K562 (cell line): ENCODE results near the gene SYNRG. TPM values are rescaled to one million over a fixed set of nuclear protein-coding genes. Genes with fewer than 3 reads are reported as not detected.

Experiments
- ATAC-seq: fragments of 200-7000 bp; cut with Tn5 transposase; 3 replicates; pipeline ENCODE4 v1.9.1; 2020; ENCODE audit warnings: moderate library complexity
- BruUV-seq: library from RNA; stranded (reverse); fragments of 400-500 nt; replicated peaks from 2 replicates; lab custom pipeline; 2021; lab: Mats Ljungman, UMichigan
- CTCF ChIA-PET: fragments of 300-600 bp; formaldehyde crosslinking; extraction: SDS; loops from one replicate; lab custom pipeline; 2021; ENCODE audit warnings: low intra/inter-chr PET ratio; lab: Yijun Ruan, JAX
- POLR2A ChIA-PET: fragments of 300-600, 350-650 bp; sonication (Branson Sonifier 250); formaldehyde crosslinking; extraction: SDS; loops from one replicate; lab custom pipeline; 2021; ENCODE audit warnings: antibody characterized with exemption, inconsistent platforms; lab: Yijun Ruan, JAX
- DNase-seq, 4 experiments: peaks; one replicate each; pipeline versions ENCODE4 v3.0.0 to v3.0.0-alpha.2; 2011 to 2018; ENCODE audit warnings: low spot score in 3 of 4, mixed read lengths in 3 of 4; ENCODE audit errors: extremely low read depth in 1 of 4
- FAIRE-seq: peaks from 2 replicates; lab custom pipeline; 2011; peaks lifted over from hg19 to GRCh38; lab: Jason Lieb, UNC
- H2AFZ ChIP-seq: 2 replicates; pipeline ENCODE4 v1.6.0; 2011; ENCODE audit warnings: low read depth, low read length, control low read depth, inconsistent platforms
- H3K27ac ChIP-seq: fragments of 200-600 bp; 3 replicates; pipeline ENCODE4 v1.8.0; 2011; ENCODE audit warnings: low read depth, mild to moderate bottlenecking, control low read depth, inconsistent platforms, low read length, moderate library complexity, mixed read lengths; ENCODE audit errors: extremely low read depth
- H3K27me3 ChIP-seq, 2 experiments: fragments of 300-600 bp in 1 of 2; 2 replicates in 1 of 2; 3 replicates in 1 of 2; pipeline versions ENCODE4 v1.6.0 to v1.8.0; 2011; ENCODE audit warnings: inconsistent platforms in 2 of 2, low read length in 2 of 2, mild to moderate bottlenecking in 1 of 2, mixed read lengths in 1 of 2, moderate library complexity in 1 of 2; ENCODE audit not compliant: control insufficient read depth in 2 of 2, insufficient read depth in 2 of 2
- H3K36me3 ChIP-seq: fragments of 300-600 bp; 3 replicates; pipeline ENCODE4 v1.8.0; 2011; ENCODE audit warnings: mild to moderate bottlenecking, low read length, inconsistent platforms; ENCODE audit not compliant: control insufficient read depth, insufficient read depth
- H3K4me1 ChIP-seq, 2 experiments: fragments of 200-600 bp in 1 of 2; replicated peaks in 1 of 2; 2 replicates in 1 of 2; 3 replicates in 1 of 2; pipeline versions ENCODE4 v1.5.1 to v1.8.0; 2011; ENCODE audit warnings: inconsistent platforms in 2 of 2, low read length in 2 of 2, mild to moderate bottlenecking in 1 of 2, mixed read lengths in 1 of 2, moderate library complexity in 1 of 2; ENCODE audit not compliant: control insufficient read depth in 2 of 2, insufficient read depth in 2 of 2
- H3K4me2 ChIP-seq: 2 replicates; pipeline ENCODE4 v1.6.1; 2011; ENCODE audit warnings: low read length, control low read depth, inconsistent platforms, mixed read lengths; ENCODE audit not compliant: insufficient read depth
- H3K4me3 ChIP-seq: fragments of 200-600 bp; sonication (generic), shearing (Covaris generic); 2 replicates; pipeline ENCODE4 v1.5.1; 2016; ENCODE audit warnings: control low read depth, inconsistent platforms
- H3K79me2 ChIP-seq: fragments of 200-600 bp; 3 replicates; pipeline ENCODE4 v1.8.0; 2011; ENCODE audit warnings: low read length, inconsistent platforms; ENCODE audit not compliant: control insufficient read depth, insufficient read depth
- H3K9ac ChIP-seq, 2 experiments: 2 replicates each; pipeline versions ENCODE4 v1.6.0 to v1.6.1; 2011; ENCODE audit warnings: low read depth in 2 of 2, low read length in 2 of 2, control low read depth in 1 of 2, inconsistent platforms in 1 of 2, mild to moderate bottlenecking in 1 of 2, mixed read lengths in 1 of 2; ENCODE audit not compliant: insufficient read depth in 1 of 2
- H3K9me1 ChIP-seq: one replicate; pipeline ENCODE4 v1.6.0; 2011; ENCODE audit warnings: inconsistent platforms, mild to moderate bottlenecking, low read length, moderate library complexity; ENCODE audit not compliant: control insufficient read depth, insufficient read depth
- H3K9me3 ChIP-seq: replicated peaks from 2 replicates; pipeline ENCODE4 v1.5.1; 2011; ENCODE audit warnings: low read depth, low read length, inconsistent platforms; ENCODE audit not compliant: control insufficient read depth, insufficient read depth
- H4K20me1 ChIP-seq: replicated peaks from 2 replicates; pipeline ENCODE4 v1.6.1; 2011; ENCODE audit warnings: low read length, inconsistent platforms, mixed read lengths; ENCODE audit not compliant: control insufficient read depth, insufficient read depth
- ATF1 ChIP-seq, 2 experiments: fragments of 450-650 bp in 1 of 2; IDR thresholded peaks; 2 replicates each; pipeline ENCODE4 v1.6.1; 2016; ENCODE audit warnings: missing compliant biosample characterization in 1 of 2, missing genetic modification characterization in 1 of 2
- CAMTA2 ChIP-seq: fragments of 250-450 bp; sonication (Bioruptor Pico); conservative IDR thresholded peaks from 2 replicates; pipeline ENCODE4 v1.5.1; 2022
- CHCHD3 ChIP-seq: fragments of 250-450 bp; sonication (Bioruptor Pico); IDR thresholded peaks from 2 replicates; pipeline ENCODE4 v2.1.2; 2022; ENCODE audit warnings: mild to moderate bottlenecking
- DLX4 ChIP-seq: fragments of 250-450 bp; sonication (Bioruptor Pico); IDR thresholded peaks from 2 replicates; pipeline ENCODE4 v1.6.1; 2021; ENCODE audit warnings: mild to moderate bottlenecking
- E2F4 ChIP-seq: sonication (generic); formaldehyde crosslinking; IDR thresholded peaks from 2 replicates; pipeline ENCODE4 v1.8.0; 2022; ENCODE audit warnings: mild to moderate bottlenecking, low read depth, missing genetic modification reagents
- ETV5 ChIP-seq: sonication (generic); formaldehyde crosslinking; IDR thresholded peaks from 2 replicates; pipeline ENCODE4 v1.4.0; 2020; ENCODE audit warnings: low read depth, mild to moderate bottlenecking, missing genetic modification reagents
- FOXK2 ChIP-seq, 2 experiments: fragments of 450-650 bp; IDR thresholded peaks in 1 of 2; conservative IDR thresholded peaks in 1 of 2; 2 replicates each; pipeline ENCODE4 v1.6.1; 2016; ENCODE audit warnings: low read depth in 2 of 2, mild to moderate bottlenecking in 1 of 2
- GTF2E2 ChIP-seq: fragments of 200-800 bp; sonication (Bioruptor generic); IDR thresholded peaks from 2 replicates; pipeline ENCODE4 v1.6.1; 2016; ENCODE audit warnings: missing genetic modification characterization, missing compliant biosample characterization
- HMBOX1 ChIP-seq: sonication (generic); IDR thresholded peaks from 2 replicates; pipeline ENCODE4 v1.6.1; 2016
- MED1 ChIP-seq: sonication (generic); formaldehyde crosslinking; IDR thresholded peaks from 2 replicates; pipeline ENCODE4 v1.8.1; 2023; ENCODE audit warnings: missing genetic modification reagents, borderline replicate concordance
- MTA2 ChIP-seq: fragments of 450-650 bp; IDR thresholded peaks from 2 replicates; pipeline ENCODE4 v1.6.1; 2016; ENCODE audit warnings: low read depth
- MYBL2 ChIP-seq, 2 experiments: fragments of 450-650 bp in 1 of 2; sonication (generic) in 1 of 2; formaldehyde crosslinking in 1 of 2; IDR thresholded peaks; 2 replicates each; pipeline versions ENCODE4 v1.6.1 to v1.8.1; 2017 to 2022; ENCODE audit warnings: borderline replicate concordance in 1 of 2, inconsistent platforms in 1 of 2, low read depth in 1 of 2, mild to moderate bottlenecking in 1 of 2, missing genetic modification reagents in 1 of 2, moderate library complexity in 1 of 2
- NFIC ChIP-seq: fragments of 450-650 bp; IDR thresholded peaks from 2 replicates; pipeline ENCODE4 v1.6.1; 2017; ENCODE audit warnings: mild to moderate bottlenecking, inconsistent platforms
- NFIX ChIP-seq: fragments of 250-450 bp; sonication (Bioruptor Pico); IDR thresholded peaks from 2 replicates; pipeline ENCODE4 v1.4.0; 2020; ENCODE audit warnings: low read depth, mild to moderate bottlenecking, moderate library complexity
- PURB ChIP-seq: sonication (generic); formaldehyde crosslinking; IDR thresholded peaks from 2 replicates; pipeline ENCODE4 v1.9.0; 2021; ENCODE audit warnings: low read depth, mild to moderate bottlenecking, missing genetic modification reagents
- SMAD4 ChIP-seq: fragments of 250-450 bp; sonication (Bioruptor Pico); conservative IDR thresholded peaks from 2 replicates; pipeline ENCODE4 v1.8.0; 2021; ENCODE audit warnings: inconsistent platforms, mild to moderate bottlenecking, moderate library complexity
- SPI1 ChIP-seq: IDR thresholded peaks from 2 replicates; pipeline ENCODE4 v1.6.1; 2011; ENCODE audit warnings: low read depth, low read length, control low read depth, borderline replicate concordance
- TCFL5 ChIP-seq: fragments of 250-450 bp; sonication (Bioruptor Pico); conservative IDR thresholded peaks from 2 replicates; pipeline ENCODE4 v1.6.1; 2021; ENCODE audit warnings: mild to moderate bottlenecking, moderate library complexity, matching md5 sums
- ZNF124 ChIP-seq: sonication (generic); formaldehyde crosslinking; IDR thresholded peaks from 2 replicates; pipeline ENCODE4 v1.8.1; 2022; ENCODE audit warnings: missing genetic modification reagents
- ZNF146 ChIP-seq: IDR thresholded peaks from one replicate; pipeline ENCODE4 v1.6.1; 2018; ENCODE audit warnings: missing compliant biosample characterization; ENCODE audit not compliant: unreplicated experiment
- WGBS: fragments of 100-300 bp; shearing (Covaris generic); methylation state at CpG from one replicate; pipeline ENCODE4 v1.1.6; 2016; ENCODE audit warnings: low coverage, mixed read lengths; ENCODE audit not compliant: insufficient coverage; ENCODE audit errors: missing lambda C conversion rate; 5-methylcytosine and 5-hydroxymethylcytosine counted together
- in situ Hi-C: fragments of 300-500 bp; cut with MboI; formaldehyde crosslinking; loops from 4 replicates; pipeline ENCODE4 v1.15.0; 2018; ENCODE audit warnings: inconsistent platforms, mixed read lengths
- intact Hi-C: fragments of 100-400 bp; cut with micrococcal nuclease; formaldehyde crosslinking; loops from 2 replicates; pipeline ENCODE4 v1.14.2; 2022
- polyA plus RNA-seq, 8 experiments: library from polyadenylated mRNA; depleted of rRNA in 4 of 8; stranded (reverse) in 5 of 8; unstranded in 3 of 8; fragments of >200 nt; fragmentation: Nextera tagmentation in 2 of 8; fragmentation: Illumina TruSeq in 1 of 8; extraction: Ambion mirVana in 2 of 8; extraction: Trizol in 1 of 8; gene quantifications; 2 replicates each; pipeline versions ENCODE4 v1.2.1 to v1.2.3, GENCODE V29; 2011 to 2014; ENCODE audit warnings: inconsistent platforms in 1 of 8, missing spikeins in 1 of 8
- total RNA-seq, 7 experiments: library from RNA; depleted of rRNA in 6 of 7; stranded (reverse); fragments of >200 nt in 6 of 7; fragmentation: Illumina TruSeq in 2 of 7; extraction: Trizol in 2 of 7; gene quantifications; 2 replicates each; pipeline versions ENCODE4 v1.2.1 to v1.2.3, GENCODE V29; 2011 to 2021; ENCODE audit warnings: low replicate concordance in 1 of 7

SYNRG gene
- total and polyA plus RNA-seq, 9 of the 15 experiments (the other 6 are each of a cell fraction or from before 2014, with no cell fraction given), result 2.9 to 28.2 (median 15.1) TPM

GRCh38 chr17:37643118-37643766 is 34.0 kb upstream of the SYNRG start, which contains the start of gene DDX52:
TSS of gene DDX52 (minus strand) at chr17:37643446. CDS start at chr17:37643420, 26 bp downstream.
- no peaks in the 10 kb centered on the region for H3K9me1 ChIP-seq
- no peaks in the 10 kb centered on the region; a peak in 2 of 5 replicates for H3K27me3 ChIP-seq
- under 1% methylated on average over 42 of the region's 43 CpGs for WGBS
- H3K79me2 ChIP-seq, result peaks cover 48% of the 10 kb centered on the region
- H3K27ac ChIP-seq, result peak within 1 kb of the TSS; percentile 73
- H3K4me2 ChIP-seq, result peak within 1 kb of the TSS; percentile 84
- BruUV-seq, result no TSS peak
- H3K4me1 ChIP-seq, result peaks cover 7 to 12% of the 10 kb centered on the region in 2 experiments; a peak in 4 of 5 replicates
- intact Hi-C loops, result no loop called here
- FAIRE-seq (no peak), ATAC-seq (peak; percentile 98), DNase-seq (peak; percentile 94 to 96 (median 95))
- no peaks in the 10 kb centered on the region; the same call in 1 of the 2 replicates for H4K20me1 ChIP-seq
- in situ Hi-C loops, result no loop called here
- POLR2A ChIA-PET, result interaction anchor here (1.4 to 2.0 kb wide), 2 partner anchors 12 to 34 kb away, joined by 3 to 7 read pairs; partner anchors contain the start of gene SYNRG
- peak within 1 kb of the TSS; percentile 90 to 99 for H3K9ac ChIP-seq
- no peaks in the 10 kb centered on the region for H3K9me3 ChIP-seq
- CTCF ChIA-PET, result no interaction called here
- H3K36me3 ChIP-seq, result peaks cover 21% of the 10 kb centered on the region
- H3K4me3 ChIP-seq, result peak within 1 kb of the TSS; percentile 63
- H2AFZ ChIP-seq, result peak within 1 kb of the TSS; percentile 88
- no peak for TF ChIP-seq MTA2
- no peak for TF ChIP-seq ATF1 (CRISPR knock-in tag; IDR thresholded peaks at IDR 0.05)
- peak; percentile 81 for TF ChIP-seq ATF1 (tag; IDR thresholded peaks at IDR 0.05)
- no peak for TF ChIP-seq MYBL2 (IDR thresholded peaks at IDR 0.05; ENCODE audit: low read depth)
- no peak for TF ChIP-seq MYBL2 (CRISPR knock-in tag; IDR thresholded peaks at IDR 0.05; ENCODE audit: borderline replicate concordance)
- TF ChIP-seq ZNF124 (CRISPR knock-in tag), result no peak
- TF ChIP-seq ETV5, result no peak
- no peak for TF ChIP-seq GTF2E2 (tag)
- TF ChIP-seq SMAD4 (CRISPR knock-in tag), result no peak
- TF ChIP-seq CHCHD3, result no peak
- TF ChIP-seq ZNF146 (CRISPR knock-in tag), result no peak
- TF ChIP-seq TCFL5 (CRISPR knock-in tag), result no peak
- no peak for TF ChIP-seq SPI1
- TF ChIP-seq DLX4 (CRISPR knock-in tag), result no peak
- TF ChIP-seq E2F4 (CRISPR knock-in tag), result no peak
- TF ChIP-seq PURB (CRISPR knock-in tag), result no peak
- TF ChIP-seq NFIC, result no peak
- no peak for TF ChIP-seq HMBOX1
- no peak for TF ChIP-seq MED1 (CRISPR knock-in tag)
- TF ChIP-seq NFIX (CRISPR knock-in tag), result no peak
- TF ChIP-seq FOXK2 (conservative IDR thresholded peaks at IDR 0.05 in 1 of 2, IDR thresholded peaks at IDR 0.05 in 1 of 2; ENCODE audit: low read depth in 2 of 2), result 0 out of 4 replicates have a peak, but pooled peaks of 1 of the 2 experiments have one; percentile 47
- TF ChIP-seq CAMTA2 (CRISPR knock-in tag), result no peak
